A172 (cell line): ENCODE results near the gene FBN2. TPM values are rescaled to one million over a fixed set of nuclear protein-coding genes. Genes with fewer than 3 reads are reported as not detected.
"Not testable (repeated sequence)": the region's sequence is repeated elsewhere in the genome, so short reads cannot be mapped to it uniquely, and the experiment has no call there.

Experiments used
- DNase-seq: peaks from one replicate; pipeline ENCODE4 v3.0.0-alpha.2; 2015; ENCODE audit warnings: low spot score
- total RNA-seq: library from RNA; depleted of rRNA; stranded (reverse); fragments of >200 nt; shearing (Covaris generic); gene quantifications from 2 replicates; pipeline ENCODE4 v1.2.3, GENCODE V29; 2014

FBN2 gene
- total RNA-seq, 1 experiment from 2014 or later, result 11.6 TPM

- no peak for DNase-seq
These were observed 59.4 kb downstream of the FBN2 start for GRCh38 chr5:128478386-128479368.

DNA sequence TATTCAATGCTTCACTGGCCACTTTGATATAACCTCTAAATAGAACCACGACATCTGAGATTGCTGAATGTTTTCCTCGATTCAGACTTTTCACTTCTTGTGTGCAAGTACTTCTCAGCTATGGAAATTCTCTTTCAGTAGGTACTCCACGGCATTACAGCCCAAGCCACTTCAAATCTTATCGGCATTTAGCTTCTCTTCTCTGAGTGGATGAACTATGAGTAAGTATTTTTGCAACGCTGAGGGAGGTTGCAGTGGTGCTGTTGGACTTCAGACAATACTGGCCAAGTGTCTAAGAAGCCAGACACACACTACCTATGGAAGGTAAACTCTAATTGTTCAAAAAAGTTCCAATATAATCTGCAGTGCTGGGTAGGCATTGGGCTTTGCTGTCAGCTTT, 60.1 kb downstream of the FBN2 start:
- no peak for DNase-seq

GRCh38 chr5:128475693-128476092, 62.4 kb downstream of the FBN2 start:
- no peak for DNase-seq

DNA sequence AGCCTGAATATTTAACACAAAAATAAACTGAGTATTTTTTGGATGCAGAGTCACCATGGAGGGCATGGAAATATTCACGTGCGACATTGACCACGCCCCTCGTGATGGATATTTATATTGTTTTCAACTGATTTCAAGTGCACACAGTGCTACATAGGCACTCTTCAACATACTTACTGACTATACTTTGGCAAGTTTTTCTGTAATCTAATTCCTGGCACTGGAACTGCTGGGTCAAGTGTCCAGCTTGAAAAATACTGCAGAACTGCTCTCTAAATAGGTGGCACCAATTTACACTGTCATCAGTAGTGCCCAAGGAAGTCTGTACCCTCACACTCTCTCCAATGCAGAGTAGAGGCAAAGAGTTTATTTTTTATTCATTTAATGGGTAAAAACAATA, 65.1 kb downstream of the FBN2 start:
- no peak for DNase-seq

DNA sequence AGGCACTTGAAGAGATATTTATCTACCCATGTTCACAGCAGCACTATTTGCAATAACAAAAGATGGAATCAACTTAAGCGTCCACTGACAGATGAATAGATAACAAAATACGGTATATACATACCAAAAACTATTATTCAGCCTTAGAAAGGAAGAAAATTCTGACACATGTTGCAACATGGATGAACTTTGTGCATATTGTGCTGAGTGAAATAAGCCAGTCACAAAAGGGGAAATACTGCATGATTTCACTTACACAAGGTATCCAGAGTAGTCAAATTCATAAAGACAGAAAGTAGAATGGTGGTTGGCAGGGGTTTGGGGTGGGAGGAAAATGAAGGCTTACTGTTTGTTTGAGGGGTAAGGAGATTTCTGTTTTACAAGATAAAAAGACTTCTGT, 66.0 kb downstream of the FBN2 start:
- no peak for DNase-seq

DNA sequence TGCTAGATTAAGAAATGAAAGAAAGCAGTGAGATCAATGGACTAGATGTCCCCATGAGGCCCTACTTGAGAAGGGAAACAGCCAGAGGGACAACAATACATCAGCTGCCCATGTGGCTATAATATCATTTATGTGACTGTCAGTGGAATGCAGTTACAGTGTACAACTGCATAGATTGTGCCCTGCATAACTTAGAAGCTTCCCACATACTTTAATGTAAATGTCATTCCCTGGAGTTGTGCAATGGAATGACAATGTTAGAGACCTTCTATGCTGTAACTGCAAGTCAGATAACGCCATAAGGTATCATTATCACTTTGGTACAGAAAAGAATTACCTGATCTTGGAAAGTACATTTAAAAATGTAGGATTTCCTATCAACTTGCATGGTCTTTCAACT, 67.4 kb downstream of the FBN2 start:
- DNase-seq, result no peak

DNA sequence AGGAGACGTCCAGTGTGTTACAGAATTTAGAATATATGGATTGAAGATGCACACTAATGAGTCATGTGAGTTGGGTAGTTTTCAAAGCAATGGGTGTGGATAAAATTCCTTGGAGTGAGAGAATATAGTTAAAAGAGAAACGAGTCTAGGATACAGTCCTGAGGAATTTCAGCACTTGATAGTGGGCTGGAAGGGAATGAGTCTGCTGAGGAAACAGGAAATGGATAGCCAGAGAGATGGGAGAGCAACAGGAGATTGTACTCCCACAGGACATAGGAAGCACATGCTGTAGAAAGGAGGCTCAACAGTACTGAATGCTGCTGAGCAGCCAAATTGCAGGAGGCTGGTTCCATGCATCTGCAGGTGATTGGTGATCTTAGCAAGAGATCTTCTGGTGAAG, 68.1 kb downstream of the FBN2 start:
- peak; percentile 25 for DNase-seq

DNA sequence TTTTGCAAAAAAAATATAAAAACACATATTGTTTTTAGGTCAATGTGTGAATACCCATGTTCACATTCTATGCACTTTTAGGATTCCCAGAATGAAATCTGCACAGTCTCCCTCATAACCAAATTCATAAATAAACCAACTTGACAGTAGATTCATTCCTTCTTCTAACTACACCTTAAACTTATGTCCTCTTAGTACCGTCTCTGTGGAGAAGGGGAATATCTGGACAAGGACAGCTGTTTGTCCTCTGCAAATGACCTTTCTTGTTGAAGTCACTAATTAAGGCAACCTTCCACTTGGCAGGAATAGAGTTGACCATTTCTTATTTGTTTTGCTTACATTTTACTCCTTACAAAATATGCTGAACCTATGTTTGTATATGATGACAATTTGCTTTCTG, 71.1 kb downstream of the FBN2 start:
- DNase-seq, result no peak

DNA sequence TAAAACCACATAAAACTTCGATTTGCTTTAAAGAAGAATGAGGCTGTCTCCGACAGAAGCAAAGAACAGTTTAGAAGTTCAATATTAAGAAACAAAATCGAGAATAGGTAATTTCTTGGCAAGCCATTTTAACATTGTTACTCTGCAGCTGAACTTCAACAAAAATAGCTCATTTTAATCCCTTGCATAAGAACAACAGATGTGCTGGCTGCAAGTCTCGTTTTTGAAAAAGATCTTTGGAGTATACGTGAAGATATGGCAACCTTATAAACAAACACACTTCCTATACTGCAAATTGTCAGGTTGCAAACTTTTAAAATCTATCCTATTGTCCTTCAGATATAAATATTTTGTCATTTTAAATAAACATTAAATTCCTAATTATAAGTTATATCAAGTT, 71.5 kb downstream of the FBN2 start:
- DNase-seq, result no peak

DNA sequence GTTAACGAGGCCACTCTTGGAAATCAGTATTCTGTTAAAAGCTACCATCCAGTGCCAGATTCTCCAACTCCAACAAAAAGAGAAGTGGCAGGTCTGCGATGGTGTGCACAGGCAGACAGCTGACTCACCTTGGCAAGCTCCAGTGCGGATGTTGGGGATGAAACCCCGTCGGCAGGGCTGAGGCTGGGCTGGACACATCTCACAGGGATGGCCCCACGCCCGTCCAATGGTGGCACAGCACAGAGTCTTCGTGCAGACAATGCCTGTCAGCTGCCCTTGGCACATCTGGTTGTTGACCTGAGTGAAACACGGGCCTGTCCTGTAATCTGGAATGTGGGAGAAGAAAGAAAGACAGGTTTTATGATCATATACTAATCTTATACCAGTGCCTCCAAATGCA, 73.4 kb downstream of the FBN2 start:
- no peak for DNase-seq

- no peak for DNase-seq
These were observed 75.7 kb downstream of the FBN2 start for GRCh38 chr5:128462330-128462729.

DNA sequence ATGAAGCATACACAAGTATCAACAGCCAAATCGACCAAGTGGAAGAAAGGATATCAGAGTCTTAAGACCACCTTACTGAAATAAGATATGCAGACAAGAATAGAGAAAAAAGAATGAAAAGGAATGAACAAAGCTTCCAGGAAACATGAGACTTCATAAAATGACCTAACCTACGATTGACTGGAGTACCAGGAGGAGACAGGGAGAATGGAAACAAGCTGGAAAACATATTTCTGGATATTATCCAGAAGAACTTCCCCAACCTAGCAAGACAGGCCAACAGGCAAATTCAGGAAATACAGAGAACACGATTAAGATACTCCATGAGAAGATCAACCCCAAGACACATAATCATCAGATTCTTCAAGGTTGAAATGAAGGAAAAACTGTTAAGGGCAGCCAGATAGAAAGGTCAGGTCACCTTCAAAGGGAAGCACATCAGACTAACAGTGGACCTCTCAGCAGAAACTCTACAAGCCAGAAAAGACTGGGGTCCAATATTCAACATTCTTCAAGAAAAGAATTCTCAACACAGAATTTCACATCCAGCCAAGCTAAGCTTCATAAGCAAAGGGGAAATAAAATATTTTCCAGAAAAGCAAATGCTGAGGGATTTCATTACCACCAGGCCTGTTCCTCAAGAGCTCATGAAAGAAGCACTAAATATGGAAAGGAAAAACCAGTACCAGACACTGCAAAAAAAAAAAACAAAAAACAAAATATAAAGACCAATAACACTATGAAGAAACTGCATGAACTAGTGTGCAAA, 80.7 kb downstream of the FBN2 start:
- not testable (repeated sequence) for DNase-seq

DNA sequence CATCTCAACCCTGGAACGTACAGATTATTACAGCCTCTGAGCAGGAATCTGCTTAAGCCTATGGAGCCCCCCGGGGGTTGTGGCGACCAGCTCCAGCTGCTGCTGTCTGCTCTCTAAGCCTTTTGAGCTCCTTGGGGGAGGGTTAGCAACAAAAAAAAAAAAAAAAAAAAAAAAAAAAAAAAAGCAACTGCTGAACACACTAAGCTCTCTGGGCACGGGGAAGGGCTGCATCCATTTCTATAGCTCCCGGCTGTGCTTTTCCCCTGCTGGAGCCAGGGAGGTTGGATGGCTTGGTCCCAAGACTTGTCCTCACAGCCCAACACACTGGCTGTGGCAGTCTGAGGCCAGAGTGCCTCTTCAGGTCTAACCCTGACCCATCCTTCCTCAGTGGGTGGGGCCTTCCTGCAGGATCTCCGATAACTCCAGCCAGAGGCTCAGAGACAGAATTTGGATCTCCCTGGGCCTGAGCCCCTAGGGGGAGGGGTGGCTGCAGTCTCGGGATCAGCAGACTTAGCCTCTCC, 82.1 kb downstream of the FBN2 start:
- no peak for DNase-seq

- DNase-seq, result no peak
These were observed 84.9 kb downstream of the FBN2 start for GRCh38 chr5:128453121-128453520.

- not testable (repeated sequence) for DNase-seq
These were observed 90.8 kb downstream of the FBN2 start for GRCh38 chr5:128447224-128447623.

DNA sequence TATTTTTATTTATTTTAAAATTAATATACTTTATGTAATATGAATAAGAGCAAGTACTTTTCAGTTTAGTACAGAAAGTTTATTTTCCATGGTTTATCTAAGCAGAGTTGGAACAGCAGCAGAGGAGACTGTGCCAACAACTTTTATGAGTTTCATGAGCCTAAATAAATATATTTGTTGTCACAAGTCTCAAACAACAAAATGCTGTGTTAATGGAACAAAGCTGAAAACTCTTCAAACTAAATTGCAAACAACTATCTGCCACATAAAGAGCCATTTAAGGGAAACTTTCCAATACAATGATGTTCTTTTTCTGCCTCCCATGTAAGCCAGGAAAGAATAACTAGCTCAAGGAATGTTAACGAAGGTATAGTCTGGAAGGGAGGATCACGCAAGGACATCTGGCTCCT, 96.1 kb downstream of the FBN2 start:
- DNase-seq, result no peak

DNA sequence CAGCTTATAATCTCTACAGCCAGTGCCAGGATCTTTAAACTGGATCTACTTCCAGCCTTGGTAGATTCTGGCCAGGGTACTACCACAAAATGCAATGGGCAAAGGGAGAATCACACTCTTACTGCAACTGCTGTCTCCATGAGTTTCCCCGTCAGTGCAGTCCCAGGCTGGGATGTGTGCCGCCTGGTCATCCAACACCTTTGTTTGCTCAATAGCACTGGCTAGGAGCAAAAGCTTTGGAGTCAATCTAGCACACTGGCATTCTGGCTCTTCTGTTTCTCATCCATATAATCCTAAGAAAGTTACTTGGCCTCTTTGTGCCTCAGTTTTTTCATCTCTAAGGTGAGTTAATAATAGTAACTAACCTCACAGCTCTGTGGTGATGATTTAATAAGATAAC, 96.9 kb downstream of the FBN2 start:
- no peak for DNase-seq

GRCh38 chr5:128436749-128437188, 101.3 kb downstream of the FBN2 start:
- peak; percentile 82 for DNase-seq

DNA sequence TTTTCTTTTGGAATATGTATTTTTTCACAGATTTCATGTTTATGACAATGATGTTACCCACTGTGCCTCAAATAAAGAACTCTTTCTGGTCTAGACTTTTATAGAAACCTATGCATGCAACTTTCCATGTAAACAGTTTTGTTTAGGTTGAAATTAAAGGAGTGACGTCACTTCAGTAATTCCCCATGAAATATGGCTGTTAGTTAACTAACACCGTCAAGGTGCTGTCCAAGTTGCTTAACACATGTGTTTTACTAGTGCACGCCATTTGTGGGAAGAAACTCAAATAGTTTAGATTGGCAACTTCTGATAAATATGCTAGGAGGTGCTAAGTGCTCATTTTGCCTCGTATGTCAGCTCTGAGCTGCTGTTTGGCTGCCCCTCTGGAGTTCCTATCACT, 102.2 kb downstream of the FBN2 start:
- no peak for DNase-seq

DNA sequence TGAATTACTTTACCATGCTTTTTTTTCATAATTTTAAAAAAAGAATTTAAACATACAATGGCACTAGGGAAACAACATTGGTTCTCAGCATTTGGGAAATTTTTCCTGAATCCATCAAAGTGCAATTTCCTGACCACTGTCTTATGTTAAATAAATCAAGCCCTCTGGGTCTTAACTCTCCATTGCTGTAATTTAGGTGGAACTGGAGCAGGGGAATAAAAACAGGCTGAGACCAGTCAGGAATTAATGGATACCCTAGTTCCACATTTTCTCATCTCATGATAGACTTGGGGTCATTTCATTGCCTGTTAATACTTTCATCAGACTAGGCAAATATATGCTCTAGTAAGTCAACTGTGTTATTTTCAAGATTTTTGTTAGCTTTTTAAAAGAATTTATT, 103.1 kb downstream of the FBN2 start:
- DNase-seq, result no peak

DNA sequence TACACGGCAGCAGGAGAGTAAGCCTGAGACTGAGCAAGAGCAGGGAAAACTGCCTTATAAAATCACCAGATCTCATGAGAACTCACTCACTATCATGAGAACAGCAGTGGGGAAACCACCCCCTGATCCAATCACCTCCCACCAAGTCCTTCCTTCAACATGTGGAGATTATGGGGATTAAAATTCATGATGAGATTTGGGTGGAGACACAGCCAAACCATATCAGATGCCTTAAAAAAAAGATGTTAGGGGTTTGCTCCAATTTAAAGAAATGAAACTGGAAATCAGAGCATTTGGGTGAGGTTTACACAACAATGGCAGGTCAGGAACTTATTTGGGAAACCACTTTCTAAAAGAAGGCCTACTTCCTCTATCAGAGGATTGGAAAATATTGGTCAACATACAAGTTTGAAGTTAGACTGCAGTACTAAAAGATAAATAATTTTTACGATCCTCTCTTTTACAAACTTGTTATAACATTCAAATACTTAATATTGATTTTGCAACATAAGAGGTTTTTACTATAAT, 105.1 kb downstream of the FBN2 start:
- DNase-seq, result no peak

- DNase-seq, result no peak
These were observed 110.1 kb downstream of the FBN2 start for GRCh38 chr5:128427921-128428320.
